CD4-positive, alpha-beta memory T cell (primary cell): ENCODE results near the gene NECAB2. TPM values are rescaled to one million over a fixed set of nuclear protein-coding genes. Genes with fewer than 3 reads are reported as not detected.

Source experiments
- CTCF ChIA-PET: fragments of 350-600 bp; sonication (Branson Sonifier 250); formaldehyde crosslinking; loops from one replicate; lab custom pipeline; 2021; ENCODE audit warnings: inconsistent platforms; ENCODE audit not compliant: partially characterized antibody; lab: Charles Lee
- POLR2A ChIA-PET: fragments of 350-600 bp; sonication (Branson Sonifier 250); formaldehyde crosslinking; loops from one replicate; lab custom pipeline; 2021; ENCODE audit not compliant: partially characterized antibody; lab: Charles Lee
- DNase-seq, 5 donors: peaks; one replicate each; pipeline versions ENCODE4 v3.0.0 to v3.0.0-alpha.2; 2020 to 2022; ENCODE audit warnings: mixed read lengths in 1 of 5
- H3K27ac ChIP-seq: one replicate; pipeline ENCODE4 v1.7.0; 2013; ENCODE audit warnings: low read depth, low read length
- H3K27me3 ChIP-seq: 2 replicates; pipeline ENCODE4 v1.7.0; 2013; ENCODE audit warnings: mild to moderate bottlenecking, low read length, moderate library complexity; ENCODE audit not compliant: insufficient read depth
- H3K36me3 ChIP-seq: 2 replicates; pipeline ENCODE4 v1.7.0; 2013; ENCODE audit warnings: mild to moderate bottlenecking, low read length, moderate library complexity; ENCODE audit not compliant: insufficient read depth
- H3K4me1 ChIP-seq: 2 replicates; pipeline ENCODE4 v1.7.0; 2013; ENCODE audit warnings: mild to moderate bottlenecking, low read length, moderate library complexity; ENCODE audit not compliant: insufficient read depth
- H3K4me3 ChIP-seq, 2 donors: one replicate each; pipeline ENCODE4 v1.7.0; 2013; ENCODE audit warnings: low read length in 2 of 2, mild to moderate bottlenecking in 1 of 2
- H3K9me3 ChIP-seq, 2 donors: one replicate each; pipeline ENCODE4 v1.7.0; 2013; ENCODE audit warnings: low read length in 2 of 2, control low read depth in 1 of 2; ENCODE audit not compliant: control insufficient read depth in 1 of 2
- H3K27ac Mint-ChIP-seq, 7 donors: one replicate each; pipeline ENCODE4 v1.8.0; 2020 to 2021; ENCODE audit warnings: mixed read lengths in 7 of 7, mild to moderate bottlenecking in 6 of 7, inconsistent platforms in 3 of 7, moderate library complexity in 3 of 7
- H3K27me3 Mint-ChIP-seq, 2 donors: one replicate each; pipeline ENCODE4 v1.8.0; 2020 to 2021; ENCODE audit warnings: mixed read lengths in 2 of 2
- H3K36me3 Mint-ChIP-seq, 2 donors: one replicate each; pipeline ENCODE4 v1.8.0; 2020 to 2021; ENCODE audit warnings: mixed read lengths in 2 of 2, inconsistent platforms in 1 of 2, mild to moderate bottlenecking in 1 of 2
- H3K4me1 Mint-ChIP-seq, 4 donors: one replicate each; pipeline ENCODE4 v1.8.0; 2020 to 2021; ENCODE audit warnings: mixed read lengths in 4 of 4, mild to moderate bottlenecking in 1 of 4
- H3K4me3 Mint-ChIP-seq, 8 donors: one replicate each; pipeline ENCODE4 v1.8.0; 2020 to 2021; ENCODE audit warnings: mixed read lengths in 8 of 8, mild to moderate bottlenecking in 7 of 8, moderate library complexity in 6 of 8, inconsistent platforms in 3 of 8
- H3K9me3 Mint-ChIP-seq, 8 donors: one replicate each; pipeline ENCODE4 v1.8.0; 2020 to 2021; ENCODE audit warnings: mixed read lengths in 8 of 8, mild to moderate bottlenecking in 5 of 8, inconsistent platforms in 3 of 8, moderate library complexity in 1 of 8
- intact Hi-C: fragments of 100-400 bp; cut with micrococcal nuclease; formaldehyde crosslinking; loops from one replicate; pipeline ENCODE4 v1.15.1; 2023
- polyA plus RNA-seq, 2 donors: library from polyadenylated mRNA; unstranded; fragments of 300-500 nt; fragmentation: Illumina TruSeq; gene quantifications; one replicate each; pipeline ENCODE4 v1.2.3, GENCODE V29; 2021
- total RNA-seq, 2 experiments: library from RNA; stranded (reverse); gene quantifications; one replicate each; pipeline ENCODE4 v1.2.3, GENCODE V29; 2021

Gene NECAB2
- total and polyA plus RNA-seq, 4 experiments from 2014 or later = not detected

DNA sequence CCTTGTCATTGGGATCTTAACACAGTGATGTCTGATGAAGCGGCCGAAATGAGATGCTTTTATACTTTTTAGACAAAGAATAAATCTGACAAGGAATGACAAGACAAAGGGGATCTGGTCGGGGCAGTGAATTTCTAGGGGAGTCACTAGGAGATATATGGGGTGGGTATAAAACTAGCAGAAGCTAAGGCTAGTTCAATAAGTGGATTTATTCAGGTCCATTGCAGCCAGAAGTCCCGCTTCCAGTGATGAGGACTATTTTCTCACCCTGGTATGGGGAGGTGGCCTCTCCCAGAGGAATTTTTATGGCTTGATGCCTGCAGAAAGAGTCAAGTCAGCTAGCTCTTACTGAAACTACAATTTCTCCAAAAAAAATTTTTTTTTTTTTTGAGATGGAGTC lies 50.7 kb downstream of the NECAB2 start:
- DNase-seq = no peak
- no peaks in the 10 kb centered on the region for H3K27me3 ChIP-seq
- H3K36me3 ChIP-seq = no peaks in the 10 kb centered on the region
- Mint-ChIP-seq H3K4me3 (no peak overlapping the region), H3K27me3 (peaks cover 11 to 14% of the 10 kb centered on the region in 2 donors), H3K27ac (no peak overlapping the region), H3K36me3 (peaks cover 0 to 8% of the 10 kb centered on the region in 2 donors), H3K9me3 (peaks cover 0 to 36% (median 18%) of the 10 kb centered on the region in 8 donors), H3K4me1 (peaks cover 0 to 14% (median 9%) of the 10 kb centered on the region in 4 donors)
- intact Hi-C loops = no loop called here
- POLR2A ChIA-PET = no interaction called here
- no peaks in the 10 kb centered on the region for H3K9me3 ChIP-seq
- no peak overlapping the region for H3K4me3 ChIP-seq
- CTCF ChIA-PET = no interaction called here
- H3K4me1 ChIP-seq = peaks cover 5% of the 10 kb centered on the region
- H3K27ac ChIP-seq = no peak overlapping the region

DNA sequence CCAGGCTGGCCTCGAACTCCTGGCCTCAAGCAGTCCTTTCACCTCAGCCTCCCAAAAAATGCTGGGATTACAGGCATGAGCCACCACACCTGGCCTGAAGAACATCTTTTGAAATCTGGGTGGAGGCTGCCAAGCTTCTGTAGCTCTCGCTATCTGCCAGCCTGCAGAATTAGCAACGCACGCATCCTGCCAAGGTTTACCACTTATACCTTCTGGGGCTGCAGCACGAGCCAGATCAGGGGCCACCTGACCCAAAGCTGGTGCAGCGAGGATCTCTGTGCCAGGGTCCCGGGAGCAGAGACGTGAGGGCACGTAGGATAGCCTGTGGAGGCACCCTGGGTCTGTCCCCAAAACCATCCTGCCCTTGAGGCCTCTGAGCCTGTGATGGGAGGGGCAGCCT lies 52.3 kb downstream of the NECAB2 start:
- POLR2A ChIA-PET = no interaction called here
- intact Hi-C loops = no loop called here
- peaks cover 0 to 8% of the 10 kb centered on the region in 2 donors for H3K36me3 Mint-ChIP-seq
- no peaks in the 10 kb centered on the region for H3K4me1 ChIP-seq
- H3K4me3 Mint-ChIP-seq = no peak overlapping the region
- DNase-seq = no peak
- peaks cover 0 to 36% (median 18%) of the 10 kb centered on the region in 8 donors for H3K9me3 Mint-ChIP-seq
- no peaks in the 10 kb centered on the region for H3K27me3 ChIP-seq
- H3K27ac Mint-ChIP-seq = no peak overlapping the region
- no peaks in the 10 kb centered on the region for H3K36me3 ChIP-seq
- H3K4me3 ChIP-seq = no peak overlapping the region
- peaks cover 11 to 15% of the 10 kb centered on the region in 2 donors for H3K27me3 Mint-ChIP-seq
- H3K9me3 ChIP-seq = no peaks in the 10 kb centered on the region
- CTCF ChIA-PET = no interaction called here
- no peaks in the 10 kb centered on the region for H3K4me1 Mint-ChIP-seq
- H3K27ac ChIP-seq = no peak overlapping the region

DNA sequence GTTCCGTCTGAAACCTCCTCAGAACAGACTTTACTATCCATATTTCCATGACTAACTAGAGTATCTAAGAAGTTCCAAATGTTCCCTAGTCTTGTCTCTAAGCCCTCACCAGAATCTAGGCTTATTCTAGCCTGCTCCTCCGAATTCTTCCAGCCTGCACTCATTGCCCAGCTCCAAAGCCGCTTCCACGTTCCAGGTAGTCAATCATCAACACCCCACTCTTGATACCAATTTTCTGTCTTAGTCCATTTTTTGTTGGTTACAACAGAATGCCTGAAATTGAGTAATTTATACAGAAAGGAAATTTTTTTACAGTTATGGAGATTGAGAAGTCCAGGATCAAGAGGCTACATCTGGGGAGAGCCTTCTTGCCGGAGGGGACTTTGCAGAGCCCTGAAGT lies 53.4 kb downstream of the NECAB2 start:
- H3K9me3 ChIP-seq = no peaks in the 10 kb centered on the region
- no peak overlapping the region for H3K27ac ChIP-seq
- Mint-ChIP-seq H3K4me1 (no peaks in the 10 kb centered on the region), H3K27me3 (peaks cover 11 to 17% of the 10 kb centered on the region in 2 donors), H3K4me3 (no peak overlapping the region), H3K27ac (no peak overlapping the region), H3K9me3 (peaks cover 0 to 36% (median 18%) of the 10 kb centered on the region in 8 donors), H3K36me3 (peaks cover 0 to 8% of the 10 kb centered on the region in 2 donors)
- intact Hi-C loops = no loop called here
- no peaks in the 10 kb centered on the region for H3K4me1 ChIP-seq
- CTCF ChIA-PET = no interaction called here
- H3K36me3 ChIP-seq = no peaks in the 10 kb centered on the region
- no peak overlapping the region for H3K4me3 ChIP-seq
- POLR2A ChIA-PET = no interaction called here
- no peak for DNase-seq
- H3K27me3 ChIP-seq = no peaks in the 10 kb centered on the region

GRCh38 chr16:84022644-84023043 lies 54.6 kb downstream of the NECAB2 start:
- POLR2A ChIA-PET = no interaction called here
- CTCF ChIA-PET = interaction anchor here (0.6 kb wide), 1 partner anchor 15 kb away, joined by 3 read pairs; no protein-coding TSS in a partner anchor
- no peaks in the 10 kb centered on the region for H3K4me1 ChIP-seq
- Mint-ChIP-seq H3K27ac (no peak overlapping the region), H3K27me3 (peaks cover 11 to 22% of the 10 kb centered on the region in 2 donors), H3K9me3 (peaks cover 0 to 36% (median 18%) of the 10 kb centered on the region in 8 donors), H3K4me3 (no peak overlapping the region), H3K4me1 (no peaks in the 10 kb centered on the region), H3K36me3 (peaks cover 0 to 8% of the 10 kb centered on the region in 2 donors)
- DNase-seq = no peak
- no peak overlapping the region for H3K27ac ChIP-seq
- no peaks in the 10 kb centered on the region for H3K9me3 ChIP-seq
- no peaks in the 10 kb centered on the region for H3K27me3 ChIP-seq
- intact Hi-C loops = no loop called here
- H3K4me3 ChIP-seq = no peak overlapping the region
- H3K36me3 ChIP-seq = no peaks in the 10 kb centered on the region

DNA sequence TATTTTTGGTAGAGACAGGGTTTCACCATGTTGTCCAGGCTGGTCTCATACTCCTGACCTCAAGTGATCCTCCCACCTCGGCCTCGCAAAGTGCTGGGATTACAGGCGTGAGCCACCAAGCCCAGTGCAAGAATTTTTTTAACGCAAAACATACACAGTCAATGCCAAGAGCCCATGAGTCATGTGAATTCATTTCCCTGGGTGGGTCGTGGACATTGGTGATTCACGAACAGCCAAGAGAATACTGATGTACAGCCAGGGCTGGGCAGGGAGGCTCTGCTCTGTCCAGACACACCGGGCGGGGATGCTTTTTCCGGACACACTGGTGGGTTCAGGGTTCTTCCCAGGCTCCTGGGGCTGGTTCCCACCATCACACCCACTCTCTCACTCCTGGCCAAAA lies 56.8 kb downstream of the NECAB2 start:
- DNase-seq = no peak
- Mint-ChIP-seq H3K4me1 (peaks cover 3 to 8% (median 6%) of the 10 kb centered on the region in 4 donors), H3K4me3 (no peak overlapping the region), H3K27me3 (peaks cover 2 to 16% of the 10 kb centered on the region in 2 donors), H3K27ac (no peak overlapping the region), H3K9me3 (peaks cover 0 to 24% (median 13%) of the 10 kb centered on the region in 8 donors), H3K36me3 (peaks cover 0 to 12% of the 10 kb centered on the region in 2 donors)
- Histone ChIP-seq H3K36me3 (no peaks in the 10 kb centered on the region), H3K4me1 (peaks cover 9% of the 10 kb centered on the region), H3K27me3 (no peaks in the 10 kb centered on the region), H3K9me3 (no peaks in the 10 kb centered on the region), H3K27ac (no peak overlapping the region), H3K4me3 (no peak overlapping the region)
- intact Hi-C loops = no loop called here
- ChIA-PET CTCF (no interaction called here), POLR2A (no interaction called here)

DNA sequence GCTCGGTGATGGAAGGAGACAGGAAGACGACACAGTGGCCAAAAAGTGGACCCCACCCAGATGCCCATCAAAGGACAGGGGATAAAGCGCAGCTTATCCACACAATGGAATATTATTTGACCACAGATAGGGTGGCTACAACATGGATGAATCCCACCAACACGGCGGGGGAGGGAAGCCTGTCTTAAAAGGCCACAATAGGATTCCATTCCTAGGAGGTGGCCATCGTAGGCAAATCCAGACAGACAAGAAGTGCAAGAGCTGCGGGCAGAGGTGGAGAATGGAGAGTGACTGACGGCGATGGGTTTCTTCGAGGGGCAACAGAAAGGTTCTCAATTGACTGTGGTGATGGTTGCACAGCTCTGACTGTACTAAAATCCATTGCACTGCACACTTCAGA lies 58.6 kb downstream of the NECAB2 start:
- Mint-ChIP-seq H3K4me3 (no peak overlapping the region), H3K36me3 (peaks cover 0 to 5% of the 10 kb centered on the region in 2 donors), H3K4me1 (peaks cover 3 to 14% (median 9%) of the 10 kb centered on the region in 4 donors), H3K9me3 (peaks cover 0 to 14% (median 2%) of the 10 kb centered on the region in 8 donors), H3K27me3 (peaks cover 4 to 18% of the 10 kb centered on the region in 2 donors), H3K27ac (no peak overlapping the region)
- peaks cover 9% of the 10 kb centered on the region for H3K4me1 ChIP-seq
- H3K9me3 ChIP-seq = no peaks in the 10 kb centered on the region
- intact Hi-C loops = no loop called here
- H3K27me3 ChIP-seq = no peaks in the 10 kb centered on the region
- H3K36me3 ChIP-seq = no peaks in the 10 kb centered on the region
- CTCF ChIA-PET = no interaction called here
- no peak for DNase-seq
- no peak overlapping the region for H3K4me3 ChIP-seq
- H3K27ac ChIP-seq = no peak overlapping the region
- POLR2A ChIA-PET = no interaction called here

DNA sequence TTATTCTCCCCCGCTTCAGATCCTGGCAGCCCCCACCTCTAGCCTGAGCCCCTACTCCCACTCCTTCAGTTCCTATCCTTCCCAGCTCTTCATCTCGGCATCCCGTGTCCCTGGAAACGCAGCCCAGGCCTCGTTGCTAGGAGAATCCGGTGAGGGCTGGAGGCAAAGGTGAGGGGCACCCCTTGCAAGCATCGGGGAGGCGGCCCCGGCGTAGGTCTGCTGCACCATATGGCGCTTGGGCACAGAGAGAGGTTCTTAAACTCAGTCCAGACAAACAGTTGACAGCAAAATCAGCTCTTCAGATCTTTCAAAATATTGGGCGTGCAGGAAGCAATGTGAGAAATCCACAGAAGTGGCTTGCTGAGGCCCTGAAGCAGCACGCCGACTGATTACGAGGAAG lies 59.6 kb downstream of the NECAB2 start:
- H3K27ac ChIP-seq = no peak overlapping the region
- no peak overlapping the region for H3K4me3 ChIP-seq
- Mint-ChIP-seq H3K27me3 (peaks cover 4 to 17% of the 10 kb centered on the region in 2 donors), H3K9me3 (peaks cover 0 to 6% (median 0%) of the 10 kb centered on the region in 8 donors), H3K27ac (peak overlapping the region in 1 of 7 donors; percentile 58), H3K4me1 (peaks cover 3 to 14% (median 9%) of the 10 kb centered on the region in 4 donors), H3K4me3 (no peak overlapping the region), H3K36me3 (peaks cover 0 to 4% of the 10 kb centered on the region in 2 donors)
- H3K4me1 ChIP-seq = peaks cover 9% of the 10 kb centered on the region
- H3K36me3 ChIP-seq = no peaks in the 10 kb centered on the region
- DNase-seq = no peak
- ChIA-PET CTCF (no interaction called here), POLR2A (no interaction called here)
- intact Hi-C loops = no loop called here
- H3K27me3 ChIP-seq = no peaks in the 10 kb centered on the region
- no peaks in the 10 kb centered on the region for H3K9me3 ChIP-seq
